Measurements from ENCODE around the gene SEMA6D.

DNA sequence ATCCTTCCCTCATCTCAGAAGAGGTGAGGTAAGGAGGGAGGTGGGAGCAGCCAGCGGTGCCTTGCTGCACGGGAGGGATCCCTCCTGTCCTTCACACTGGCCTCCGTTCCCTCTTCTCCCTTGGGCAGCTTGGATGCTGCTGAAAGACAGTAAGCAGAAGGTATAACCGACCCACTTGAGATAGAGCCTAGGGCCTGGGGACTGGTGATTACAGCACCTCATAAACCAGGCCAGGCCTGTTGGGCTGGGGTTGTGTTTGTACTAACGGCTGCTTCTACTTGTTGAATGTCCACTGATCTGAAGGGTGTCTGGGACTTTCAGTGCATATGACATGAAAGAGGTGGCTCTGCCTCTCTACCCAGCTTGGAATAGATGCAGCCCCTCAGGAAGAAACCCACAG, 25.0 kb downstream of the SEMA6D start:
- TF ChIP-seq, protein P1, sequence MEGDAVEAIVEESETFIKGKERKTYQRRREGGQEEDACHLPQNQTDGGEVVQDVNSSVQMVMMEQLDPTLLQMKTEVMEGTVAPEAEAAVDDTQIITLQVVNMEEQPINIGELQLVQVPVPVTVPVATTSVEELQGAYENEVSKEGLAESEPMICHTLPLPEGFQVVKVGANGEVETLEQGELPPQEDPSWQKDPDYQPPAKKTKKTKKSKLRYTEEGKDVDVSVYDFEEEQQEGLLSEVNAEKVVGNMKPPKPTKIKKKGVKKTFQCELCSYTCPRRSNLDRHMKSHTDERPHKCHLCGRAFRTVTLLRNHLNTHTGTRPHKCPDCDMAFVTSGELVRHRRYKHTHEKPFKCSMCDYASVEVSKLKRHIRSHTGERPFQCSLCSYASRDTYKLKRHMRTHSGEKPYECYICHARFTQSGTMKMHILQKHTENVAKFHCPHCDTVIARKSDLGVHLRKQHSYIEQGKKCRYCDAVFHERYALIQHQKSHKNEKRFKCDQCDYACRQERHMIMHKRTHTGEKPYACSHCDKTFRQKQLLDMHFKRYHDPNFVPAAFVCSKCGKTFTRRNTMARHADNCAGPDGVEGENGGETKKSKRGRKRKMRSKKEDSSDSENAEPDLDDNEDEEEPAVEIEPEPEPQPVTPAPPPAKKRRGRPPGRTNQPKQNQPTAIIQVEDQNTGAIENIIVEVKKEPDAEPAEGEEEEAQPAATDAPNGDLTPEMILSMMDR (IDR thresholded peaks at IDR 0.05), result no peak
- no peak for TF ChIP-seq POLR2A (IDR thresholded peaks at IDR 0.05)

All from sigmoid colon (tissue), 3 donors.